GM23338 (cell line): Measurements from ENCODE around the gene DNAH17. TPM values are rescaled to one million over a fixed set of nuclear protein-coding genes. Genes with fewer than 3 reads are reported as not detected.

Source experiments
- ATAC-seq: fragments of 200-7000 bp; cut with Tn5 transposase; 3 replicates; pipeline ENCODE4 v1.9.1; 2020
- DNase-seq: peaks from one replicate; pipeline ENCODE4 v3.0.0-alpha.2; 2015; ENCODE audit warnings: low spot score
- H2AFZ ChIP-seq: fragments of 200-600 bp; sonication (generic); 2 replicates; pipeline ENCODE4 v1.8.0; 2016; ENCODE audit warnings: antibody characterized with exemption, mild to moderate bottlenecking, moderate library complexity
- H3F3A ChIP-seq: fragments of 200-600 bp; sonication (generic); replicated peaks from 2 replicates; pipeline ENCODE4 v1.8.0; 2017; ENCODE audit warnings: antibody characterized with exemption, mixed run types, low read depth
- H3K27ac ChIP-seq: fragments of 200-600 bp; sonication (generic); 2 replicates; pipeline ENCODE4 v1.6.1; 2016; ENCODE audit warnings: low read depth
- H3K27me3 ChIP-seq: fragments of 200-600 bp; sonication (generic); 2 replicates; pipeline ENCODE4 v1.8.0; 2016; ENCODE audit warnings: mild to moderate bottlenecking, mixed run types, moderate library complexity; ENCODE audit not compliant: insufficient read depth
- H3K36me3 ChIP-seq: fragments of 200-600 bp; sonication (generic); 2 replicates; pipeline ENCODE4 v1.8.0; 2016; ENCODE audit warnings: mild to moderate bottlenecking; ENCODE audit not compliant: insufficient read depth
- H3K4me1 ChIP-seq: fragments of 200-600 bp; sonication (generic); 2 replicates; pipeline ENCODE4 v1.8.0; 2016; ENCODE audit warnings: mild to moderate bottlenecking, moderate library complexity; ENCODE audit not compliant: insufficient read depth
- H3K4me2 ChIP-seq: fragments of 200-600 bp; sonication (generic); 2 replicates; pipeline ENCODE4 v1.7.1; 2017; ENCODE audit warnings: mixed run types
- H3K4me3 ChIP-seq: fragments of 200-600 bp; sonication (generic); 2 replicates; pipeline ENCODE4 v1.6.1; 2016; ENCODE audit warnings: mixed run types
- H3K79me2 ChIP-seq: fragments of 200-600 bp; sonication (generic); replicated peaks from 2 replicates; pipeline ENCODE4 v1.8.0; 2017; ENCODE audit warnings: mild to moderate bottlenecking; ENCODE audit not compliant: insufficient read depth
- H3K9me2 ChIP-seq: fragments of 200-600 bp; sonication (generic); 2 replicates; pipeline ENCODE4 v1.8.0; 2017; ENCODE audit not compliant: insufficient read depth
- H4K20me1 ChIP-seq: fragments of 200-600 bp; sonication (generic); replicated peaks from 2 replicates; pipeline ENCODE4 v1.8.0; 2017; ENCODE audit warnings: mild to moderate bottlenecking; ENCODE audit not compliant: insufficient read depth
- H3K27ac Mint-ChIP-seq: 2 replicates; pipeline ENCODE4 v1.8.0; 2020; ENCODE audit warnings: inconsistent platforms, mild to moderate bottlenecking, moderate library complexity, mixed read lengths
- H3K27me3 Mint-ChIP-seq: 3 replicates; pipeline ENCODE4 v1.8.0; 2022; ENCODE audit warnings: low read depth, mild to moderate bottlenecking, moderate library complexity, mixed read lengths, inconsistent platforms; ENCODE audit not compliant: insufficient read depth, poor library complexity
- H3K36me3 Mint-ChIP-seq: 3 replicates; pipeline ENCODE4 v1.8.0; 2021; ENCODE audit warnings: low read depth, mild to moderate bottlenecking, inconsistent platforms, moderate library complexity, mixed read lengths
- H3K4me1 Mint-ChIP-seq: 3 replicates; pipeline ENCODE4 v1.8.0; 2020; ENCODE audit warnings: mild to moderate bottlenecking, inconsistent platforms, mixed read lengths
- H3K4me3 Mint-ChIP-seq: 3 replicates; pipeline ENCODE4 v1.8.0; 2021; ENCODE audit warnings: moderate library complexity, mild to moderate bottlenecking, inconsistent platforms, mixed read lengths
- H3K9me3 Mint-ChIP-seq: 3 replicates; pipeline ENCODE4 v1.8.0; 2020; ENCODE audit warnings: moderate library complexity, mild to moderate bottlenecking, inconsistent platforms, mixed read lengths
- polyA plus RNA-seq: library from polyadenylated mRNA; unstranded; fragments of >200 nt; fragmentation: Nextera tagmentation; extraction: Ambion mirVana; gene quantifications from 2 replicates; pipeline ENCODE4 v1.2.1, GENCODE V29; 2016
- total RNA-seq: library from RNA; depleted of rRNA; stranded (reverse); fragments of >200 nt; shearing (Covaris generic); gene quantifications from 2 replicates; pipeline ENCODE4 v1.2.3, GENCODE V29; 2014
- TF ChIP-seq, protein P1 (sequence below): fragments of 250-450 bp; sonication (Bioruptor Pico); IDR thresholded peaks from 2 replicates; pipeline ENCODE4 v1.5.0; 2020; ENCODE audit warnings: mild to moderate bottlenecking, moderate library complexity
- TF ChIP-seq, protein P2 (sequence below): IDR thresholded peaks from 2 replicates; pipeline ENCODE4 v1.6.1; 2016; ENCODE audit warnings: antibody characterized with exemption

DNAH17 gene
- total and polyA plus RNA-seq, 2 experiments from 2014 or later: 0.59 to 2.0 TPM

DNA sequence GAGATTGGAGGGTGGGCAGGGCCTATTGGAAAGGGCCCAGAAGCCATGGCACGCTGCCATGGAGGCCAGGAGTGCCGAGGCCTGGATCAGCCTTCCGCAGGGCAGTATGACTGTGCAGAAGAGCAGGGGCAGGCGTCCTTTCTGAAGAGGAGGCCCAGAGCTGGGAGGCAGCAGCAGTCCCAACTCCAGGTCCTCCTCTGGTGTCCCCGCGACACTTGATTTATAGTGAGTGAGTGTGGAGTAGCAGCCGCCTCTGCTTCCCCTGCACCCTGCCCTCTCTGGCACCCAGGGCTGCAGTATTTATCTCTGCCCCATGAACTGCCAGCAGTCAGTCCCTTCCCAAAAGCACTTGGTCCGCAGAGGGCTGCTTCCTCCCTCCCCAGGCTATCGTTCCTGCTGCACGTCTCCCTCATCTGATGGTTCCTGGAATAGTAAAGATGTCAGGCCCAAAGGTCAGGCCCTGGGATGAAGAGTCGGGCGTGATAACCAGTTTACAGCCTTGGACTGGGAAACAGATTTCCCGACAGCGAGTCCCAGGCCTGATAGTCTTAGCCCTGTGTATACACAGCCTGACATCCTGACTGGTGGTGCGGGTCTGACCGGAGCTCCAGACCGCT, 165.8 kb downstream of the DNAH17 start:
- Mint-ChIP-seq H3K4me1 (peaks cover 36% of the 10 kb centered on the region), H3K27ac (peak overlapping the region; percentile 51), H3K27me3 (peaks cover 16% of the 10 kb centered on the region), H3K4me3 (no peak overlapping the region), H3K9me3 (no peaks in the 10 kb centered on the region), H3K36me3 (peaks cover 30% of the 10 kb centered on the region)
- Histone ChIP-seq H3K4me2 (no peak overlapping the region), H3K36me3 (peaks cover 7% of the 10 kb centered on the region; the same call in 1 of the 2 replicates), H3F3A (peaks cover 12% of the 10 kb centered on the region; the same call in 1 of the 2 replicates), H3K4me1 (peaks cover 3% of the 10 kb centered on the region; the same call in 1 of the 2 replicates), H2AFZ (no peak overlapping the region), H3K27ac (peak overlapping the region; percentile 87), H3K4me3 (no peak overlapping the region), H4K20me1 (peaks cover 21% of the 10 kb centered on the region), H3K79me2 (peaks cover 70% of the 10 kb centered on the region), H3K9me2 (no peaks in the 10 kb centered on the region), H3K27me3 (no peaks in the 10 kb centered on the region)
- TF ChIP-seq, protein P1, sequence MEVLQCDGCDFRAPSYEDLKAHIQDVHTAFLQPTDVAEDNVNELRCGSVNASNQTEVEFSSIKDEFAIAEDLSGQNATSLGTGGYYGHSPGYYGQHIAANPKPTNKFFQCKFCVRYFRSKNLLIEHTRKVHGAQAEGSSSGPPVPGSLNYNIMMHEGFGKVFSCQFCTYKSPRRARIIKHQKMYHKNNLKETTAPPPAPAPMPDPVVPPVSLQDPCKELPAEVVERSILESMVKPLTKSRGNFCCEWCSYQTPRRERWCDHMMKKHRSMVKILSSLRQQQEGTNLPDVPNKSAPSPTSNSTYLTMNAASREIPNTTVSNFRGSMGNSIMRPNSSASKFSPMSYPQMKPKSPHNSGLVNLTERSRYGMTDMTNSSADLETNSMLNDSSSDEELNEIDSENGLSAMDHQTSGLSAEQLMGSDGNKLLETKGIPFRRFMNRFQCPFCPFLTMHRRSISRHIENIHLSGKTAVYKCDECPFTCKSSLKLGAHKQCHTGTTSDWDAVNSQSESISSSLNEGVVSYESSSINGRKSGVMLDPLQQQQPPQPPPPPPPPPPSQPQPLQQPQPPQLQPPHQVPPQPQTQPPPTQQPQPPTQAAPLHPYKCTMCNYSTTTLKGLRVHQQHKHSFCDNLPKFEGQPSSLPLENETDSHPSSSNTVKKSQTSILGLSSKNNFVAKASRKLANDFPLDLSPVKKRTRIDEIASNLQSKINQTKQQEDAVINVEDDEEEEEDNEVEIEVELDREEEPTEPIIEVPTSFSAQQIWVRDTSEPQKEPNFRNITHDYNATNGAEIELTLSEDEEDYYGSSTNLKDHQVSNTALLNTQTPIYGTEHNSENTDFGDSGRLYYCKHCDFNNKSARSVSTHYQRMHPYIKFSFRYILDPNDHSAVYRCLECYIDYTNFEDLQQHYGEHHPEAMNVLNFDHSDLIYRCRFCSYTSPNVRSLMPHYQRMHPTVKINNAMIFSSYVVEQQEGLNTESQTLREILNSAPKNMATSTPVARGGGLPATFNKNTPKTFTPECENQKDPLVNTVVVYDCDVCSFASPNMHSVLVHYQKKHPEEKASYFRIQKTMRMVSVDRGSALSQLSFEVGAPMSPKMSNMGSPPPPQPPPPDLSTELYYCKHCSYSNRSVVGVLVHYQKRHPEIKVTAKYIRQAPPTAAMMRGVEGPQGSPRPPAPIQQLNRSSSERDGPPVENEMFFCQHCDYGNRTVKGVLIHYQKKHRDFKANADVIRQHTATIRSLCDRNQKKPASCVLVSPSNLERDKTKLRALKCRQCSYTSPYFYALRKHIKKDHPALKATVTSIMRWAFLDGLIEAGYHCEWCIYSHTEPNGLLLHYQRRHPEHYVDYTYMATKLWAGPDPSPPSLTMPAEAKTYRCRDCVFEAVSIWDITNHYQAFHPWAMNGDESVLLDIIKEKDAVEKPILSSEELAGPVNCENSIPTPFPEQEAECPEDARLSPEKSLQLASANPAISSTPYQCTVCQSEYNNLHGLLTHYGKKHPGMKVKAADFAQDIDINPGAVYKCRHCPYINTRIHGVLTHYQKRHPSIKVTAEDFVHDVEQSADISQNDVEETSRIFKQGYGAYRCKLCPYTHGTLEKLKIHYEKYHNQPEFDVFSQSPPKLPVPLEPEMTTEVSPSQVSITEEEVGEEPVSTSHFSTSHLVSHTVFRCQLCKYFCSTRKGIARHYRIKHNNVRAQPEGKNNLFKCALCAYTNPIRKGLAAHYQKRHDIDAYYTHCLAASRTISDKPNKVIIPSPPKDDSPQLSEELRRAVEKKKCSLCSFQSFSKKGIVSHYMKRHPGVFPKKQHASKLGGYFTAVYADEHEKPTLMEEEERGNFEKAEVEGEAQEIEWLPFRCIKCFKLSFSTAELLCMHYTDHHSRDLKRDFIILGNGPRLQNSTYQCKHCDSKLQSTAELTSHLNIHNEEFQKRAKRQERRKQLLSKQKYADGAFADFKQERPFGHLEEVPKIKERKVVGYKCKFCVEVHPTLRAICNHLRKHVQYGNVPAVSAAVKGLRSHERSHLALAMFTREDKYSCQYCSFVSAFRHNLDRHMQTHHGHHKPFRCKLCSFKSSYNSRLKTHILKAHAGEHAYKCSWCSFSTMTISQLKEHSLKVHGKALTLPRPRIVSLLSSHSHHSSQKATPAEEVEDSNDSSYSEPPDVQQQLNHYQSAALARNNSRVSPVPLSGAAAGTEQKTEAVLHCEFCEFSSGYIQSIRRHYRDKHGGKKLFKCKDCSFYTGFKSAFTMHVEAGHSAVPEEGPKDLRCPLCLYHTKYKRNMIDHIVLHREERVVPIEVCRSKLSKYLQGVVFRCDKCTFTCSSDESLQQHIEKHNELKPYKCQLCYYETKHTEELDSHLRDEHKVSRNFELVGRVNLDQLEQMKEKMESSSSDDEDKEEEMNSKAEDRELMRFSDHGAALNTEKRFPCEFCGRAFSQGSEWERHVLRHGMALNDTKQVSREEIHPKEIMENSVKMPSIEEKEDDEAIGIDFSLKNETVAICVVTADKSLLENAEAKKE (CRISPR knock-in tag): no peak
- TF ChIP-seq, protein P2, sequence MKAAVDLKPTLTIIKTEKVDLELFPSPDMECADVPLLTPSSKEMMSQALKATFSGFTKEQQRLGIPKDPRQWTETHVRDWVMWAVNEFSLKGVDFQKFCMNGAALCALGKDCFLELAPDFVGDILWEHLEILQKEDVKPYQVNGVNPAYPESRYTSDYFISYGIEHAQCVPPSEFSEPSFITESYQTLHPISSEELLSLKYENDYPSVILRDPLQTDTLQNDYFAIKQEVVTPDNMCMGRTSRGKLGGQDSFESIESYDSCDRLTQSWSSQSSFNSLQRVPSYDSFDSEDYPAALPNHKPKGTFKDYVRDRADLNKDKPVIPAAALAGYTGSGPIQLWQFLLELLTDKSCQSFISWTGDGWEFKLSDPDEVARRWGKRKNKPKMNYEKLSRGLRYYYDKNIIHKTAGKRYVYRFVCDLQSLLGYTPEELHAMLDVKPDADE: no peak
- ATAC-seq: no peak; the same call in 2 of the 3 replicates
- DNase-seq: no peak
